A673 (cell line): Measurements from ENCODE around the gene ZC3H18. TPM values are rescaled to one million over a fixed set of nuclear protein-coding genes. Genes with fewer than 3 reads are reported as not detected.

Experiments used
- BruUV-seq: library from RNA; stranded (reverse); fragments of 400-500 nt; replicated peaks from 2 replicates; lab custom pipeline; 2021; lab: Mats Ljungman, UMichigan
- CTCF ChIA-PET: fragments of 300-600 bp; sonication (Branson Sonifier 250); formaldehyde crosslinking; loops from one replicate; lab custom pipeline; 2022; ENCODE audit warnings: antibody characterized with exemption; lab: Charles Lee
- POLR2A ChIA-PET: fragments of 300-600 bp; sonication (Branson Sonifier 250); formaldehyde crosslinking; loops from one replicate; lab custom pipeline; 2022; ENCODE audit warnings: antibody characterized with exemption; ENCODE audit not compliant: low non-redundant PET; lab: Charles Lee
- DNase-seq: peaks from one replicate; pipeline ENCODE4 v3.0.0-alpha.2; 2015; ENCODE audit warnings: low spot score
- H3K27ac ChIP-seq: fragments of 200-600 bp; sonication (generic); 2 replicates; pipeline ENCODE4 v1.5.1; 2016; ENCODE audit warnings: mixed run types, low read depth, mild to moderate bottlenecking, mixed read lengths, antibody characterized with exemption, low read length; ENCODE audit not compliant: poor library complexity, severe bottlenecking
- H3K27me3 ChIP-seq: fragments of 200-600 bp; sonication (generic); replicated peaks from 2 replicates; pipeline ENCODE4 v1.6.1; 2017; ENCODE audit warnings: mixed run types, low read depth, mild to moderate bottlenecking, mixed read lengths, antibody characterized with exemption, low read length; ENCODE audit not compliant: insufficient read depth, poor library complexity
- H3K36me3 ChIP-seq: fragments of 200-600 bp; sonication (generic); 2 replicates; pipeline ENCODE4 v1.6.1; 2016; ENCODE audit warnings: mixed run types, mild to moderate bottlenecking, mixed read lengths, antibody characterized with exemption, low read length; ENCODE audit not compliant: insufficient read depth, poor library complexity, severe bottlenecking
- H3K4me1 ChIP-seq: fragments of 200-600 bp; sonication (generic); 2 replicates; pipeline ENCODE4 v1.6.1; 2017; ENCODE audit warnings: mixed run types, mild to moderate bottlenecking, mixed read lengths, antibody characterized with exemption, low read length; ENCODE audit not compliant: insufficient read depth, poor library complexity, severe bottlenecking
- H3K4me3 ChIP-seq: fragments of 200-600 bp; sonication (generic); 2 replicates; pipeline ENCODE4 v1.5.1; 2016; ENCODE audit warnings: low read depth, mixed run types, mild to moderate bottlenecking, mixed read lengths, low read length; ENCODE audit not compliant: poor library complexity, severe bottlenecking
- H3K9me3 ChIP-seq: fragments of 200-600 bp; sonication (generic); 2 replicates; pipeline ENCODE4 v1.6.1; 2016; ENCODE audit warnings: mixed run types, low read depth, mild to moderate bottlenecking, mixed read lengths, antibody characterized with exemption, low read length; ENCODE audit not compliant: poor library complexity, severe bottlenecking
- EZH2 ChIP-seq: fragments of 200-600 bp; sonication (generic); IDR thresholded peaks from 2 replicates; pipeline ENCODE4 v1.6.1; 2017; ENCODE audit warnings: borderline replicate concordance, low read depth, mild to moderate bottlenecking, mixed read lengths, antibody characterized with exemption, low read length; ENCODE audit not compliant: poor library complexity, severe bottlenecking
- intact Hi-C: fragments of 100-400 bp; cut with micrococcal nuclease; formaldehyde crosslinking; loops from one replicate; pipeline ENCODE4 v1.10.0; 2022; ENCODE audit not compliant: unreplicated experiment
- total RNA-seq: library from RNA; stranded (reverse); gene quantifications from 2 replicates; pipeline ENCODE4 v1.2.3, GENCODE V29; 2021
- TF ChIP-seq, protein P1 (sequence below): fragments of 300-800, 200-600 bp; sonication (generic); conservative IDR thresholded peaks from 2 replicates; pipeline ENCODE4 v1.5.1; 2017; ENCODE audit warnings: low read depth, mild to moderate bottlenecking, antibody characterized with exemption, low read length, moderate library complexity, mixed read lengths

Gene ZC3H18
- total RNA-seq, 1 experiment from 2014 or later: 83.4 TPM

DNA sequence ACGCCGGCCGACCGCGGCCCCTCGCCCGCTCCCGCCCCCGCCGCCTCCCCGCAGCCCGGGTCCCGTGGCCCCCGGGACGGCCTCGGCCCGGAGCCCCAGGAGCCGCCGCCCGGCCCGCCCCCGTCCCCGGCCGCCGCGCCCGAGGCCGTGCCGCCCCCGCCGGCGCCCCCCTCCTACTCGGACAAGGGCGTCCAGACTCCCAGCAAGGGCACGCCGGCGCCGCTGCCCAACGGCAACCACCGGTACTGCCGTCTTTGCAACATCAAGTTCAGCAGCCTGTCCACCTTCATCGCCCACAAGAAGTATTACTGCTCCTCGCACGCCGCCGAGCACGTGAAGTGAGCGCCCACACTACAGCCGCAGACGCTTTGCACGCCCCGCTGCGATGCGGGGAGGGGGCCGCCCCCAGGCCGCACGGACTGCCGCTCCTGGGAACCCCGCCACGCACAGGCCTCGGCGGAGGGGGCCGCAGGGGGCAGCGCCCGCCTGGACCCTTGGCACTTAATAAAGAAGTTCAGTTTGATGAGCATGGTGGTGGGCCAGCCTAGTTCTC is 35.5 kb upstream of the ZC3H18 start:
- no peaks in the 10 kb centered on the region for H3K4me1 ChIP-seq
- peaks cover 8% of the 10 kb centered on the region for H3K27me3 ChIP-seq
- peak overlapping the region; percentile 54 for H3K27ac ChIP-seq
- H3K4me3 ChIP-seq: peak overlapping the region; percentile 67
- TF ChIP-seq, protein P1, sequence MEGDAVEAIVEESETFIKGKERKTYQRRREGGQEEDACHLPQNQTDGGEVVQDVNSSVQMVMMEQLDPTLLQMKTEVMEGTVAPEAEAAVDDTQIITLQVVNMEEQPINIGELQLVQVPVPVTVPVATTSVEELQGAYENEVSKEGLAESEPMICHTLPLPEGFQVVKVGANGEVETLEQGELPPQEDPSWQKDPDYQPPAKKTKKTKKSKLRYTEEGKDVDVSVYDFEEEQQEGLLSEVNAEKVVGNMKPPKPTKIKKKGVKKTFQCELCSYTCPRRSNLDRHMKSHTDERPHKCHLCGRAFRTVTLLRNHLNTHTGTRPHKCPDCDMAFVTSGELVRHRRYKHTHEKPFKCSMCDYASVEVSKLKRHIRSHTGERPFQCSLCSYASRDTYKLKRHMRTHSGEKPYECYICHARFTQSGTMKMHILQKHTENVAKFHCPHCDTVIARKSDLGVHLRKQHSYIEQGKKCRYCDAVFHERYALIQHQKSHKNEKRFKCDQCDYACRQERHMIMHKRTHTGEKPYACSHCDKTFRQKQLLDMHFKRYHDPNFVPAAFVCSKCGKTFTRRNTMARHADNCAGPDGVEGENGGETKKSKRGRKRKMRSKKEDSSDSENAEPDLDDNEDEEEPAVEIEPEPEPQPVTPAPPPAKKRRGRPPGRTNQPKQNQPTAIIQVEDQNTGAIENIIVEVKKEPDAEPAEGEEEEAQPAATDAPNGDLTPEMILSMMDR: no peak
- no peak for TF ChIP-seq EZH2
- intact Hi-C loops: no loop called here
- H3K9me3 ChIP-seq: no peaks in the 10 kb centered on the region
- DNase-seq: no peak
- POLR2A ChIA-PET: no interaction called here
- no TSS peak for BruUV-seq
- CTCF ChIA-PET: interaction anchor here (0.5 kb wide), 1 partner anchor 28 kb away, joined by 3 read pairs; no protein-coding TSS in a partner anchor
- no peaks in the 10 kb centered on the region for H3K36me3 ChIP-seq

DNA sequence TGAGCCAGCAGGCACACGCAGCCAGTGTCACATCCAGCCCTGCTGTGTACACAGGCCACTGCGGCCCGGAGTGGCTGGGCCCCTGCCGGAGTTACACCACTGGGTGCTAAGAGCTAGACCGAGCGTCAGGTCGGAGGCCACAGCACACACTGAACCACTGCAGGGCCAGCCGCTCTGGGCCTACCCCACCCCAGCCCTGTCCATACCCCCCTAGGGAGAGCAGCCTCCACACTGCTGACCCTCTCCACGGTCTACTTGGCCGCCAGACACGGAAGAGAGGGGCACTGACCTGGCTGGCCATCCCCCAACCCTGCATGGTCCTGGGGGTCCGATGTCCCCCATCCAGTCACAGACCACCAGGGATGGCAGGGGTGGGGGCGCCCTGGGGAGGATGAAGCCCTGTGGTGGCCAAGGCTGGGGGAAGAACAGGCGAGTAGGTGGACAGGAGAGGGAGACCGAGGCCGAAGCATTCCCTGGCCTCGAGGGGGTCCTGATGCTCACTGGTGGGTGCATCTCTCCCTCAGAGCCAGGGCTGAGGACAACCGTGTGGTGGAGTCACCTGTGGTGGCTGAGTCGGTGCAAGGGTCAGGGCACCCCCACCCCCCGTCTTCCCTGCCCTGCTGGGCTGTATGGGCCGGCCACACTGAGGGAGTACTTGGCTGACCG is 34.9 kb upstream of the ZC3H18 start:
- Histone ChIP-seq H3K4me1 (no peaks in the 10 kb centered on the region), H3K9me3 (no peaks in the 10 kb centered on the region), H3K27me3 (peaks cover 14% of the 10 kb centered on the region)

DNA sequence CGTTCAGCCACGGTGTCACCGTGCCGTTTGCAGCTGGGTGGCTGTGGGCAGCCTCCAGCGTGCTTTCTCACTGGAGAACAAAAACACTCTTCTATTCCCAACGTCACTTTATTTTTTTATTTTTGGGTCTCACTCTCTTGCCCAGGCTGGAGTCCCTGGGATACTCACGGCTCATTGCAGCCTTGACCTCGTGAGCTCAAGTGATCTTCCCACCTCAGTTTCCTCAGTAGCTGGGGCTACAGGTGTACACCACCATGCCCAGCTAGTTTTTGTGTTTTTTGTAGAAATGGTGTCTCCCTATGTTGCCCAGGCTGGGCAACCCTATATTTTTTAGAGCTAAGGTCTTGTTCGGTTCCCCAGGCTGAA is 34.4 kb upstream of the ZC3H18 start:
- Histone ChIP-seq H3K4me3 (no peak overlapping the region), H3K27me3 (peaks cover 20% of the 10 kb centered on the region), H3K9me3 (no peaks in the 10 kb centered on the region), H3K27ac (no peak overlapping the region), H3K4me1 (no peaks in the 10 kb centered on the region), H3K36me3 (no peaks in the 10 kb centered on the region)
- POLR2A ChIA-PET: interaction anchor here (0.5 kb wide), 1 partner anchor 118 kb away, joined by 7 read pairs; no protein-coding TSS in a partner anchor
- DNase-seq: no peak
- TF ChIP-seq EZH2: no peak
- TF ChIP-seq, protein P1: no peak
- CTCF ChIA-PET: no interaction called here
- no TSS peak for BruUV-seq
- intact Hi-C loops: no loop called here

More for the DNA sequence above, 34.9 kb upstream of the ZC3H18 start:
- DNase-seq: no peak
- Histone ChIP-seq H3K4me3 (peak overlapping the region; percentile 44), H3K36me3 (no peaks in the 10 kb centered on the region), H3K27ac (peak overlapping the region; percentile 54)
- ChIA-PET POLR2A (no interaction called here), CTCF (no interaction called here)
- TF ChIP-seq, protein P1: no peak
- TF ChIP-seq EZH2: no peak
- TSS peak; percentile 68 for BruUV-seq
- intact Hi-C loops: no loop called here
